AG10803 (cell line): ENCODE results near the gene TPO.

Source experiments
- DNase-seq: peaks from one replicate; pipeline ENCODE4 v3.0.0; 2010; ENCODE audit warnings: low read depth
- H3K4me3 ChIP-seq: 2 replicates; pipeline ENCODE4 v1.5.1; 2011; ENCODE audit warnings: mild to moderate bottlenecking, low read length, control low read depth
- CTCF ChIP-seq: conservative IDR thresholded peaks from 2 replicates; pipeline ENCODE4 v1.5.1; 2011; ENCODE audit warnings: mild to moderate bottlenecking, low read length, control low read depth, inconsistent platforms

TPO gene

GRCh38 chr2:1521878-1522830, 108.9 kb downstream of the TPO start:
- TF ChIP-seq CTCF = no peak
- no peak for DNase-seq
- no peak overlapping the region for H3K4me3 ChIP-seq

DNA sequence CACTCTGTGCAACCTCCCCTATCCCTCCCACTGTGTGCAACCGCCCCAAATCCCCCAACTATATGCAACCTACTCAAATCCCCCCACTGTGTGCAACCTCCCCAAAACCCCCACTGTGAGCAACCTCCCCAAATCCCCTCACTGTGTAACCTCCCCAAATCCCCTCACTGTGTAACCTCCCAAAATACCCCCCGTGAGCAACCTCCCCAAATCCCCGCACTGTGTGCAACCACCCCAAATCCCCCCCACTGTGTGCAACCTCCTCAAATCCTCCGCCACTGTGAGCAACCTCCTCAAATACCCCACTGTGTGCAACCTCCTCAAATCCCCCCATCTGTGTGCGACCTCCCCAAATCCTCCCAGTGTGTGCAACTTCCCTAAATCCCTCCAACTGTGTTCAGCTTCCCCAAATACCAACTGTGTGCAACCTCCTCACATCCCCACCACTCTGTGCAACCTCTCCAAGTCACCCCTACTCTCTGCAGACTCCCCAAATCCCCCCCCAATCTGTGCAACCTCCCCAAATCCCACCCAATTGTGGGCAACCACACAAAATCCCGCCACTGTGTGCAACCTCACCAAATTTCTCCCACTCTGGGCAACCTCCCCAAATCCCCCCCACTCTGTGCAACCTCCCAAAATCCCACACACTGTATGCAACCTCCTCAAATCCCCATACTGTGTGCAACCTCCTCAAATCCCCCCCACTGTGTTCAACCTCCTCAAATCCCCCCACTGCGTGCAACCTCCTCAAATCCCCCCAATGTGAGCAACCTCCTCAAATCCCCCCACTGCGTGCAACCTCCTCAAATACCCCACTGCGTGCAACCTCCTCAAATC, 114.1 kb downstream of the TPO start:
- no peak for DNase-seq
- TF ChIP-seq CTCF = no peak

GRCh38 chr2:1528273-1529064, 115.2 kb downstream of the TPO start:
- TF ChIP-seq CTCF = no peak
- DNase-seq = no peak
- H3K4me3 ChIP-seq = no peak overlapping the region

More for the DNA sequence above, 114.1 kb downstream of the TPO start:
- H3K4me3 ChIP-seq = no peak overlapping the region

GRCh38 chr2:1538663-1539062, 125.4 kb downstream of the TPO start:
- TF ChIP-seq CTCF = peak; percentile 41
- H3K4me3 ChIP-seq = no peak overlapping the region
- peak; percentile 13 for DNase-seq

- TF ChIP-seq CTCF = no peak
- DNase-seq = no peak
- no peak overlapping the region for H3K4me3 ChIP-seq
Observed at GRCh38 chr2:1539441-1539840, 126.2 kb downstream of the TPO start.

- H3K4me3 ChIP-seq = no peak overlapping the region
- no peak for TF ChIP-seq CTCF
- DNase-seq = no peak
Observed at GRCh38 chr2:1539973-1540372, 126.7 kb downstream of the TPO start.
